Eye (tissue), 1 donor: ENCODE results near the gene FRAT1.
A peak's percentile ranks its signal among the peaks of the same experiment; 100 is the strongest.
"Not testable (repeated sequence)": the region's sequence is repeated elsewhere in the genome, so short reads cannot be mapped to it uniquely, and the experiment has no call there.

Experiments
- DNase-seq: peaks from one replicate; pipeline ENCODE4 v3.0.0-alpha.2; 2015

Gene FRAT1

DNA sequence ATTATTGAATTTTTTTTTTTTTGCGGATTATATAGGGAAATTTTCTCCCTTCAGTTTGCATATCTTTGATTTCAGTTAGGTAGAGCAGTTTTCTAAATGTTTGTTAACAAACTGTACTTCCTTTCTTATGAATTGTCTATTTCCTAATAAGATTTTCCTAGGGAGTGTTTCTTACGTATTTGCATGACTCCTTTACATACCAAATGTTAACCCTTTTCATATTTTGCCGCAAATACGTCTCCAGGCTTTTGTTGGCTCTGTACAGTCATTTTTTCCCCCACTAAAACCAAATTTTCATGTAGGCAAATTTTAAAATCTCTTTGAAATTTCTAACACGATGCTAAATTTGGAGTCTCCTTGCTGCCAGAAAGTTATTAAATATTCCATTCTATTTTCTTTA is 17.4 kb downstream of the FRAT1 start:
- peak; percentile 43 for DNase-seq

DNA sequence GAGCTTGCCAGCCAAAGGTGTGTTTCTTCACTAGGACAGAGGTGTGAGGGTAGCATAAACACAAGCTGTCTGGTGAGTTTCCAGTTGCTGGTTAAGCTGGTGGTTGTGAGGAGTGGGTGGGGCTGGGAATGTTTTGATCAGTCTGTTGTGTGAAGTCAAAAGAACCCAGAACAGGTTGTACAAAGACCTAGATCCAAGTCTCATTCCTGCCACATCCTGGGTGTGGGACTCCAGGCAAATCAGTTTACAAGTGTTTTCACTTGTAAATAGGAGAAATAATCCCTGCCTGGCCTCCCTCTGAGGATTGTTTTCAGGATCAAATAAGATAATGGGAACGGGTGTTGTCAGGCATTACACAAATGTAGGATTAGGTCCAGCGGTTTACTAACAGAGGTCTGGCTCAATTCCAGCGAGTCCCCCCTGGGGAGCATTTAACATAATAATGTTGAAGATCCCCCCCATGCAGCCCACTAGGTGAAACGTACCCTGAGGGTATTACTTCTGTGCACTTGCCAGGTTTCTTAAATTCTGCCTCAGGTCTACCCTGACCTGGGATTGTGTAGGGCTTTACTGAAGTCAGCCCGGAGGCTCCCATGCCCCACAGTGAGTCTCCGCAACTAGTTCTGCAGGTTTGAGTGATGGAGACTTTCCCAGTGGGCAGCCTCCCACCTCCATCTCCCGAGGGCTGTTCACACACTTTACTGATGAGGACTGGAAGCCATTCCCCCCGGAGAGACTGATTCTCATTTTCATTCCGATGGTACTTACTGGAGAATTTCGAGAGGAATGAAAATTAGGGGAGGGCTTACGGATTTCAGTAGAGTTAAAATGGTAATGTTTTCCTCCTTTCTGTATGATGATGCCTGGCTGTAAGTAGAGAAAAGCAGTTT is 18.1 kb downstream of the FRAT1 start:
- peak; percentile 58 for DNase-seq

DNA sequence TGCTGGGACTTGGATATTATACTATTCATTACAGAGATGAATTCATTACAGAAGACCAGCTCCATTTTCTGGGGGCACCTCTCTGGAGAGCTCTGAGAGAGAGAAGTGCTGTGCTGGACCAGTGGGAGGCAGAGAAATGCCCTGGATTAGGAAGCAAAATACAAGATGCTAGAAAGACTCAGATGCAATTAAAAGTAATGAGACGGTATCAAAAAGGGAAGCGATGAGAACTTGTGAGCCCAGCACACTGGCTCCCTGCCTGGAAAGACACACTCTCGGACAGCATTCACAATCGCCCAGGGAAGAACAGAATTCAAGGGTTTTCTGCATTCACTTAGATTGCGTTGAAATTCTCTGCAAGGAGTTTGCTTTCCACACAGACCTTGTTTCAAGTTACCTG is 19.0 kb downstream of the FRAT1 start:
- DNase-seq: peak; percentile 27

DNA sequence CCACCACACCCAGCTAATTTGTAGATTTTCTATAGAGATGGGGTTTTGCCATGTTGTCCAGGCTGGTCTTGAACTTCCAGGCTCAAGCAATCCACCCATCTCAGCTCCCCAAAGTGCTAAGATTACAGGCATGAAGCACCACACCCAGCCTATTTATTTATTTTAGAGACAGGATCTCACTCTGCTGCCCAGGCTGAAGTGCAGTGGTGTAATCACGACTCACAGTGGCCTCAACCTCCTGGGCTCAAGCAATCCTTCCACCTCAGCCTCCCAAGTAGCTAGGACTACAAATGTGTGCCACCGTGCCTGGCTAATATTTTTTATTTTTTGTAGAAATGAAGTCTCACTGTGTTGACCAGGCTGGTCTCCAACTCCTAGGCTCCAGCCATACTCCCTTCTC is 22.3 kb downstream of the FRAT1 start:
- no peak for DNase-seq

DNA sequence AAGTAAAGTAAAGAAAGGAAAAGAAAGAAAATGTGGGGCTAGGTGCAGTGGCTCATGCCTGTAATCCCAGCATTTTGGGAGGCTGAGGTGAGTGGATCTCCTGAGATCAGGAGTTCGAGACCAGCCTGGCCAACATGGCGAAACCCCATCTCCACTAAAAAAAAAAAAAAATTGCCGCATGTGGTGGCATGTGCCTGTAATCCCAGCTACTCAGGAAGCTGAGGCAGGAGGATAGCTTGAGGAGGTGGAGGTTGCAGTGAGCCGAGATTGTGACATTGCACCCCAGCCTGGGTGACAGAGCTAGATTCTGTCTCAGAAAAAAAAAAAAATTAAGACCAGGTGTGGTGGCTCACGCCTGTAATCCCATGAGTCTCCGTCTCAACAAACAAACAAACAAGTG is 24.6 kb downstream of the FRAT1 start:
- not testable (repeated sequence) for DNase-seq

DNA sequence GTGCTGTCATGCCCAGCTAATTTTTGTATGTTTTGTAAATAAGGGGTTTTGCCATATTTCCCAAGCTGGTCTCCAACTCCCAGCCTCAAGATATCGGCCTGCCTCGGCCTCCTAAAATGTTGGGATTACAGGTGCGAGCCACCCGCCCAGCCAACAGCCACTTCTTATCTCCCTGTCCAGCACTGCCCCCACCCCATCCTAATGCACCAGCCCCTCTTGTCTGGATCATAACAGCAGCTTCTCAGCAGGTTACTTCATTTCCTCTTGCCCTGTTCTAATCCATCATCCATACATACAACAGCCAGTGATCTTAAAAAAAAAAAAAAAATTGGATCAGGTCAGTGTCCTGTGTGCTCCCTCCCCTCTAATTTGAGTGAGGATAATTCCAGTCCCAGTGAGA is 28.2 kb downstream of the FRAT1 start:
- no peak for DNase-seq

DNA sequence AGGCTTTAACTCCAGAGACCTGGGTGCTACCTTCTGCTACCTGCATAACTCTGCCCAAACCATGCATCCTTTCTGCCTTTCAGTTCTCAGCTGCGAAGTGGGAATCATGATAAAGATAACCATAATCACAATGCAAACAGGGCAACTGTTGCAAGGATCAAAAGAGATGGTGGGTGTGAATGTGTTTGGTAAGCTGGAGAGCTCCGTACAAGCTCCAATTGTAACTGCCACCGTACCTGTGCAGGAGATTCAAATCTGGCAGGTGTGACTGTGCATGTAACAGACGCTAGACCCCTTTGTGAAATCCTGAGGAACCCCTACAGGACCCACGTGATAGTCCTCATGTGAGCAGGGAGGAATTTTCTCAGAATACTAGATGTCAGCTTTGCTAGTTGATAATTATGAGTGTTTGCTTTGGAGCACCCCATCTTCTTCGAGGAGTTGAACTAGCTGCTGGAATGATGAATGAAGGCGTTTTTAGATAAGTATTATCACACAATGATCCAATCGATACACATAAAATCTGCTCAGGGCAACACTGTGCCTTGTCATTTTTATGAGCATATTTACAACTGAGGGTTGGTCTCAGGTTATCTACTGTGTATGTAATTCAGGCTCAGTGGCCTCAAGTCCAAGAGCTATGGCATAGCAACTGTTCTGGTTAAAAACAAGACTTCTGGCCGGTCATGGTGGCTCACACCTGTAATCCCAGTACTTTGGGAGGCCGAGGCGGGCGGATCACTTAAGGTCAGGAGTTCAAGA is 30.9 kb downstream of the FRAT1 start:
- no peak for DNase-seq

DNA sequence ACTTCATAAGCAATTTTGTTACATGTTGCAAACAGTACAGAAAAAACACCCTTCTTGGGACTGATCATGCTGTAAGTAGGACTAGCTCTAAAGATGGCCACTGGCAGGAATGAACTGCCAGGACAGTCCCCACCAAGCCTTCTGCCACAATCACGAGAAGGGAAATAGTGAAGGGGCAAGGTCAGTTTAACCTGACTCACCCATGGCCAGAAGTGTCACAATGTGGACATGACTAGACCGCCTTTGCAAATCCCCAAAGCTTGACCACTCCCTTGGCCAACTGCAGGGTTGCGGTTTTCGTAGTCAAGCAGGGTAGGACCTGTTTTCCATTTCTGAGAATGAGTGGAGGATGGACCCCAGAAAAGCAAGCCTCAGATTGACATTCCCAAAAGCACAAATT is 34.9 kb downstream of the FRAT1 start:
- no peak for DNase-seq

DNA sequence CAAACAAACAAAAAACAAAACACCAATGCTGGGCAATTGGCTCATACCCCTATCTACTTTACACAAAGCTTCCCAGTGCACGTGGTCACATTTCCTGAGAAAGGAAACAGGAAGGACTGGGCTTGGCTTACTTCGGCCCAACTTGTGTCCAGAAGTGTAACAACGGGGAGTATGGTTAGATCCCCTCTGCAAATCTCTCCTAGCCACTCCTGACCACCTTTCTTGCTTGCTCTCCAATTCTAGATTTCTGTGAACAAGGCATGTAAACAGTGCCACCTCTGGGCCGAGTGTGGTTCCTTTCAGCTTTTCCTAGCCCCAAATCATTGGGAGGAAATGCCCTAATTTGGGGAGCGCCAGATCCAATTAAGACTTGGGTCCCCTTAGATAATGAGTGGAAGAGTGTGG is 36.5 kb downstream of the FRAT1 start:
- DNase-seq: peak; percentile 31

DNA sequence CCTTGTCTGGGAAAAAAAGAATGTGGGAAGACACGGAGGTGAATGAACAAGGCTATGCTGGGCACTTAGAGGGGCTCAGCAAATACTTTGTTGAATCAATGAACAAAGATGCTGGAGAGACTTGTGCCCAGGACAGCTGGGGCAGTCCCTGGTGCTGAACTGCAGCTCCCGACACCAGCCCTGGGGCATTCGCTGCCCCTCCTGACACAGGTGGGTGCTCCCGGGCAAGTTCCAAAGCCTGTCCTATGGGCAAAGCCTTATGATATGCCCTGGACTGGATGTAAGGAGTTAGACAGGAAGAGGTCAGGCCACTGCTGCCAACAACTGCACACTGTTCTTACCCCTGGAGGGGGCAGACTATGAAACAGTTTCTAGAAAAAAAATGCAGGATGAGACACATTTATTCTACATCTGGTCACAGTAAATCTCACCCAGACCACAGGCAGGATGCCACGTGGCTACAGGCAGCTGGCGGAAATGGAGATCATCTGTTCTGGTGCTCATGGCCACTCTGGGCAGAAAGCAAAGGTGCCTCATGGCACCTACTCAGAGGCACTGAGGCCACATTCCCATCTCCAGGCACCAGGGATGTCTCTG is 37.3 kb downstream of the FRAT1 start:
- no peak for DNase-seq

DNA sequence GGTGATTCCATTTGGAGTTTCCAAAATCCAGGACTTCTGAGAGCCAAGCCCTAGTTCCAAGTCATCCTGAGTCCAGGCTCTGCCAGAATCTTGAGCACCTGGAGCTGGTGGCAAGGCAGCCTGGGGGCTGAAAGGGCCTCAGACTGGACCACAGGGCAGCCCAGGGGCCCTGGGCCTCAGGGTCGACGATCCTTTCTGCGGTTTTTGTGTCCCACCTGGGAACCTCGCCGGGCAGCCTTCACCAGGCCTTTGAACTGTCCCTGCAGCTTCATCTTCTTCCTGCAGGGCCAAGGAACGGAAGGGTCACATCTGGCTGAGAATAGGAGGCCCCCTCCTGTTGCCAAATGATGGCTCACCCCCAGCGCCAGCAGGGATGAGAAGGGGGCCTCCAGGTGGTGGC is 37.8 kb downstream of the FRAT1 start:
- DNase-seq: no peak

DNA sequence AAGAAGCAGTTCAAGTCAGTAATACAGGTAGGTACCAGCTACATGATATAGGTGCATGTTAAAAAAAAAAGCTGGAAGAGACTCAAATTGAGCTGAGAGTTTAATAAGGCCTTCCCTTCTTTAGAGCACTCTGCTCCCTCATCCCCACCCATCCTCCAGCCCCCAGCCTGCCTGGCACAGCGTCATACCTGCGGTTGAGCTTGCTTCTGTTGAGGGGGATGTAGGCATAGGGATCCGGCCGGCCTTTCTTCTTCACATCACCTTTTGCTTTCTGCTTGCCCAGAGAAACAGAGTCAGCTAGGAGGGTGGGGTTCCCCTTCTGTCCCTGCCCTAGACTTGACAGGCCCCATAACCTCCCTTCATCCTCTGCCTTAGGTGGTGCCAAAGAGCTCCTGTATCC is 39.3 kb downstream of the FRAT1 start:
- no peak for DNase-seq

DNA sequence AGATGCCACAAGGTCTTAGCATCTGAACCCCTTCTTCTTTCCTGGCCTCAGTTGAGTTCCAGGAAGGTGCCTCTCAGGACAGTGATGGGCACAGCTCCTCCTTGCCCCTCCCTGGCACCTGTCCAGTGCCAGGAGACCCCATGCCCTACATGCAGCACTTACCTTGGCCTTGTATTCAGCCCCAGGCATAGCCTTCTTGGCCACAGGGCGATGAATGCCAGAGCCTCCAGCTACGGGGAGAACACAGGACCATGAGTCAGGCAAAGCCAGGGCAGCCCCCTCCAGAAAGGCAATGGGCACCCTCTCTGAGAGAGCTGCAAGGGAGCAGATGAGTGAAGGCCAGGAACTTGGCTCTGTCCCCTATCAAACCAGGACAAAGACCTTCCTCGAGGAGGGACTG is 39.7 kb downstream of the FRAT1 start:
- no peak for DNase-seq

DNA sequence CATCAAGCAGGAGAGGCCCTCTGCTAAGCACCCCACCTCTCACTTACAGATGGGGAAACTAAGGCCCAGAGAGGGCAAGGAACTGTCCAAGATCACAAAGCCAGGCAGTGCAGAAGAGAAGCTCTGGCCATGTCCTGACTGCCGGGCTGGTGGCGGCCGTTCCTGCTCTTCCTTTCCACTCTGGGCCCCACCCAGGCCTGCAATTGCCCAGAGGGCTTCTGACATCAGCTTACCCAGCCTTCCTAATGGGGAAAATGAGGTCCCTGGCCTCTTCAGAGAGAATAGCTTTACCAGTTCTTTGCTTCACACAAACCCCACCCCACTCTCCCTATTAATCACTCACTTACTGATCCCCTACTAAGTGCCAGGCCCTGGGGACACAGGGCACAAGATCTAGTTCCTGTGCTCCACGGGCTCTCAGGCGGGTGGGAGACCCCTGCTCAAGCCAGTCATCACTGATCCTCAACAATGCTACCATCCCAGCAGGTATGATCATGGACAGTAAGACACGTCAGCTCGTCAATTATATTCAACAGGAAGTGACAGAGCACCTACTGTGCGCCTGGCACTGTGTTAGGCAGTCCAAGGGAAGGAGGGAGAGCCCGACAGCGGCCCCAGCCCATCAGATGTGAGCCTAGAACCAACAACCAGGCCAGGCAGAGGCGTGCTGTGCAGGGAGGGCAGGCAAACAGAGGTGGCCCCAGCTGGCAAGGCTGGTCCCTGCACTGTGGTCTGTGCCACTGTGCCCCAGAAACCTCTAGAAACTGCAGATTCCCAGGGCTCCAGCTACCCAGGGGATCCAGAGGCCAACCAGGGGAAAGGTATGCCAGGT is 41.9 kb downstream of the FRAT1 start:
- DNase-seq: no peak

DNA sequence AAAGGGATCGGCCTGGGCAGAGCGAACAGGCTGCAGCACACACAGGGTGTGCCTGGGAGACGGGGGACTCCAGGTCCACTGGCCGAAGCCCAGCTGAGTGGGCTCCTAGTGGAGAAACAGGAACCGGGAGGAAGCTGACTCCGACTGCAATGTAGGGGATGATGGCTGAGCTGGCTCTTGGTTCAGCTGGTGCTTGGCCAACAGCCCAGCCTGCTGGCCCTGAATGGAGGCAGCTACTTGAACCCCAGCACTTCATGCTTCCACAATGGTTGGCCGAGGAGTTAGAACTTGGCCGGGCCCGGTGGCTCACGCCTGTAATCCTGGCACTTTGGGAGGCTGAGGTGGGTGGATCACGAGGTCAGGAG is 42.4 kb downstream of the FRAT1 start:
- no peak for DNase-seq

DNA sequence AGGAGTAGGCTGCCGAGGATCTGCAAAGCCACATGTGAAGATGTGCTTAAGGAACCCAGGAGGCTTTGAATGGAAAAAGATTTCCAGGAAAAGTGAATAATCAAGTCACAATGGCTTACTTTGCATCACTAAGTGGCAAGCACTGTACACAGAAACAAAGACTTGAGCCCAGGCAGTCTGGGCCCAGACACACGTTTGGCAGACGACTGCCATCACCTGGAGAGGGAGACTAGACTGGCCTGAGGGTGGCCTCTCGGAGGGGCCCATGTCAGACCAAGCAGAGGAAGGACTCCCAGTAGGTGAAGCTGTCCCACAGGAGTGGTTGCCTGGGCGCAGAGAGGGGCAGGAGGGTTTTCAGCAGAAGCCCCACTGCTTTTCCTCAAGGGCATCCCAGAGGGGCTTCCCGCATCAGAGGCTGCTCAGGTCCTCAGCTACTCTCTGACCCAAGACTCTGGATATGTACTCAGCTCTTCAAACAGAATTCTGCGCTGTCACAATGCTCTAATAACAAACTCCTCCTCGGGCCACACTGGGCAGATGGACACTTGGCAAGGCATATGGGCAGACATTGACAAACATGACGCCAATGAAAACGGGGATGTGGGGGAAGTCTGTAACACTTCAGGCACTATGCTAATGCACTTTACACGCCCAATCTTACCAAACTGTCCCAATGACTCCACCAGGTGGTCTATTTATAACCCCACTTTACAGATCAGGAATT is 43.4 kb downstream of the FRAT1 start:
- DNase-seq: no peak

DNA sequence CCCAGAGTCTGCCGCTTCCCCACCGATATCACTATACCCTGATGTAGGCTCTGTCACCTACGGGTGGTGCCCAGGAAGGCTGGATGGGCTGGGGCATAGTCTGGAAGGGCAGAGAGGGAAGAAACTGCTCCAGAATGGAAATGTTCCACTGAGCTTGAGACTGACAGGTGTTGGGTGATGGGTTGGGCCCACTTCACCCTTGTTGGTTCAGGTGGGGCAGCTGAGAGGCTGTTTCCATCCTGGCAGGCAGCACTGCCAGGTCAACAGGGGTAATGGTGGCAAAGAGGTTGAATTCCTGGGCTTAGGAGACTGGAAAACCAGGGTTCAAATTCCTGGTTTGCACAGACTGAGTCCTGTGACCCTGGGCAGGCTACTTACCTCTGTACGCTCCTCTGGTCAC is 44.0 kb downstream of the FRAT1 start:
- no peak for DNase-seq

DNA sequence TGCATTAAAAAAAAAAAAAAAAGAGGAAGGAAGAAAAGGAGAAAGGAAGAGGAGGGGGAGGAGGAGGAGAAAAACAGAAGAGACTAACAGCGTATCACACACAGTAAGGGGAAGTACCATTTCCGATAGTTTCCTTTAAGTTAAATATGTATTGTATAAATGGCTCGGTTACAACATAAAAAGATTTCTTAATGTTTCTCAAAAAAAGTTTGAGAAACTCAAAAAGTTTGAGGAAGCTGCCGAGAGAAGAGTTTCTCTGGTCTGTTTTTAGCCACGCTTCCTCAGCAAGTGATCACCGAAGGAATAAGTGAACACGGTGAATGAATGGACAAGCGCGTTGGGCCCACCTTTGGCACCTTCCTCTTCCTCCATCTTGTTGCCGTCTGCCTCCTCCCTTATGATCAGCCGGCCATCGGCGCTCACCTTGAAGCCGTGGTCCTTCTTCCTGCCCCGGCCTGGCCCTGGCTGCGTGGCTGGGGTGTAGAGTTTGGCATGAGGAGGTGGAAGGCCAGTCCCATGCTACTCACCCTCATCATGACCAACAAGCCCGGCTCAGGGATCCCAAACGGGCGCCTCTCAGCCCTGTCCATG is 46.8 kb downstream of the FRAT1 start:
- DNase-seq: no peak

DNA sequence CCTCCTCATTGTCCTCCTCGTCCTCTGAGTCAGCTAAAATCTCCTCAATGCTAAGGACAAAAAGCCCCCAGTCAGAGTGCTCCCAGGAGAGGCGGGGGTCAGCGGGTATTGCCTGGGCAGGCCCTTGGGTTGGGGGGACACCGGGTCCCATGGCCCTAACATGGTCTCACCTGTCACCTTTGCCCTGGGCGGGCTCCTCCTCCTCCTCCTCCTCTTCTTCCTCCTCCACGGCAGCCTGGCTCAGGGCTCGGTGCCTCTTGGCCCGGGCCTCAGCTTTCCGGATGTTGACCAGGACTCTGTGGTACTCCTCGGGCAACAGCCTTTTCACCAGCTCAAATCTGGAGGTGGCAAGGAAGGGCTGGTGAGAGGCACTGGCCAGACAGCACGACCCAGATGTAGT is 47.5 kb downstream of the FRAT1 start:
- DNase-seq: no peak

DNA sequence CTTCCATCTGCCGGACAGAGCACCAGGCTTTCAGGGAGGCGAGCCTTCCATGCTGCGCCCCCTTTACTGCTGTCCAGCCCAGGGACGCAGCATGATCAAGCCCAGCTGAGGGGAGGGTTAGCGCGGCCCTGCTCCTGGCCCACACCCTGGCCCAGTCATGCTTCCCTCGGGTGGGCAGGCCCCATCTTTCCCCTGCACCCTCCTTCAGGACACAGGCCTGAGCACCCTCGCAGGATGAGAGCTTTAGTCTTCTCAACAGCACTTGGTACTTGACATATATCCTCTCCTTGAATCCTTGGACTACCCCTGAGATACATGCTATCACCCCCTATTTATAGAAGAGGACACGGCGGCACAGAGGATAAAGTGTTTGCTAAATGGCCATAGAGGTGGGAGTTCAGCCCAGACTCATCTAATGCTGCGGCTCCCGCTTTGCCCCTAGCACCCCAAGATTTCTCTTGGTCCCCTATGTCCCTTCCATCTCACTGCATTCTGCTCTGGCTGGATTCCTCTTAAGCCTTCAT is 48.1 kb downstream of the FRAT1 start:
- DNase-seq: no peak
